HepG2 (cell line): ENCODE results near the gene KAZN. TPM values are rescaled to one million over a fixed set of nuclear protein-coding genes. Genes with fewer than 3 reads are reported as not detected.

Experiments
- ATAC-seq: fragments of 200-7000 bp; cut with Tn5 transposase; 3 replicates; pipeline ENCODE4 v1.9.1; 2020; ENCODE audit warnings: mild to moderate bottlenecking, moderate library complexity
- BruUV-seq: library from RNA; stranded (reverse); fragments of 400-500 nt; replicated peaks from 2 replicates; lab custom pipeline; 2021; lab: Mats Ljungman, UMichigan
- CTCF ChIA-PET: fragments of 300-600 bp; formaldehyde crosslinking; extraction: SDS; loops from one replicate; lab custom pipeline; 2021; ENCODE audit warnings: low total read pairs, inconsistent platforms, low intra/inter-chr PET ratio; lab: Yijun Ruan, JAX
- POLR2A ChIA-PET: fragments of 350-600 bp; sonication (Branson Sonifier 250); formaldehyde crosslinking; loops from one replicate; lab custom pipeline; 2020; ENCODE audit warnings: antibody characterized with exemption, inconsistent platforms; lab: Yijun Ruan, JAX
- DNase-seq: peaks from one replicate; pipeline ENCODE4 v3.0.0-alpha.2; 2015; ENCODE audit warnings: low spot score
- FAIRE-seq: peaks from 3 replicates; lab custom pipeline; 2011; peaks lifted over from hg19 to GRCh38; lab: Jason Lieb, UNC
- H2AFZ ChIP-seq: one replicate; pipeline ENCODE4 v1.6.1; 2011; ENCODE audit warnings: low read length, inconsistent platforms
- H3K27ac ChIP-seq: fragments of 300-600 bp; 3 replicates; pipeline ENCODE4 v1.8.0; 2011; ENCODE audit warnings: mixed run types, mild to moderate bottlenecking, mixed read lengths, low read length, inconsistent platforms; ENCODE audit not compliant: insufficient read depth; ENCODE audit errors: extremely low read length
- H3K27me3 ChIP-seq, 2 experiments: fragments of 200-600 bp in 1 of 2; 2 replicates in 1 of 2; 3 replicates in 1 of 2; pipeline versions ENCODE4 v1.6.0 to v1.8.0; 2011; ENCODE audit warnings: low read length in 2 of 2, mild to moderate bottlenecking in 2 of 2, moderate library complexity in 2 of 2, inconsistent platforms in 1 of 2; ENCODE audit not compliant: insufficient read depth in 2 of 2, control insufficient read depth in 1 of 2
- H3K36me3 ChIP-seq, 2 experiments: fragments of 200-600 bp in 1 of 2; replicated peaks in 1 of 2; 2 replicates in 1 of 2; 3 replicates in 1 of 2; pipeline versions ENCODE4 v1.5.1 to v1.8.0; 2011; ENCODE audit warnings: low read length in 2 of 2, inconsistent platforms in 1 of 2; ENCODE audit not compliant: insufficient read depth in 2 of 2, control insufficient read depth in 1 of 2
- H3K4me1 ChIP-seq: 2 replicates; pipeline ENCODE4 v1.5.1; 2012; ENCODE audit warnings: low read length, inconsistent platforms; ENCODE audit not compliant: insufficient read depth
- H3K4me2 ChIP-seq: 2 replicates; pipeline ENCODE4 v1.6.0; 2011; ENCODE audit warnings: low read depth, low read length, inconsistent platforms
- H3K4me3 ChIP-seq, 3 experiments: fragments of 200-600 bp in 1 of 3; sonication (generic), shearing (Covaris generic) in 1 of 3; replicated peaks in 1 of 3; 2 replicates each; pipeline ENCODE4 v1.5.1; 2011 to 2016; ENCODE audit warnings: low read length in 3 of 3, inconsistent platforms in 2 of 3, low read depth in 2 of 3, mild to moderate bottlenecking in 2 of 3, control low read depth in 1 of 3, mixed read lengths in 1 of 3; ENCODE audit not compliant: insufficient read depth in 1 of 3
- H3K79me2 ChIP-seq: one replicate; pipeline ENCODE4 v1.6.1; 2011; ENCODE audit warnings: low read length, inconsistent platforms; ENCODE audit not compliant: insufficient read depth
- H3K9ac ChIP-seq: 2 replicates; pipeline ENCODE4 v1.6.0; 2011; ENCODE audit warnings: mild to moderate bottlenecking, low read depth, low read length, inconsistent platforms; ENCODE audit not compliant: insufficient read depth
- H3K9me3 ChIP-seq: 2 replicates; pipeline ENCODE4 v1.5.1; 2012; ENCODE audit warnings: mild to moderate bottlenecking, low read length
- H4K20me1 ChIP-seq: 2 replicates; pipeline ENCODE4 v1.6.0; 2011; ENCODE audit warnings: inconsistent platforms, mild to moderate bottlenecking, low read length, moderate library complexity; ENCODE audit not compliant: insufficient read depth
- ATF7 ChIP-seq, 2 experiments: fragments of 450-650 bp in 1 of 2; sonication (generic) in 1 of 2; formaldehyde crosslinking in 1 of 2; IDR thresholded peaks; 2 replicates each; pipeline versions ENCODE4 v1.4.0 to v1.6.1; 2016 to 2020; ENCODE audit warnings: antibody characterized with exemption in 1 of 2, mild to moderate bottlenecking in 1 of 2, missing genetic modification reagents in 1 of 2
- CREB1 ChIP-seq, 2 experiments: fragments of 450-650 bp in 1 of 2; IDR thresholded peaks; 2 replicates each; pipeline ENCODE4 v1.6.1; 2016 to 2017; ENCODE audit warnings: control low read depth in 1 of 2, mild to moderate bottlenecking in 1 of 2, missing compliant biosample characterization in 1 of 2, missing genetic modification characterization in 1 of 2
- E2F5 ChIP-seq: sonication (generic); formaldehyde crosslinking; conservative IDR thresholded peaks from 2 replicates; pipeline ENCODE4 v1.4.0; 2020; ENCODE audit warnings: missing genetic modification reagents
- FOXA1 ChIP-seq, 2 experiments: fragments of 450-650 bp in 1 of 2; sonication (generic) in 1 of 2; formaldehyde crosslinking in 1 of 2; IDR thresholded peaks; 2 replicates each; pipeline versions ENCODE4 v1.4.0 to v1.6.1; 2016 to 2020; ENCODE audit warnings: missing genetic modification reagents in 1 of 2
- YEATS2 ChIP-seq: sonication (generic); formaldehyde crosslinking; IDR thresholded peaks from 2 replicates; pipeline ENCODE4 v1.4.0; 2020; ENCODE audit warnings: missing genetic modification reagents, borderline replicate concordance
- WGBS: methylation state at CpG from one replicate; pipeline ENCODE4 v1.1.6; 2017; ENCODE audit warnings: low lambda C conversion rate; 5-methylcytosine and 5-hydroxymethylcytosine counted together
- in situ Hi-C: cut with HindIII; loops from 2 replicates; pipeline ENCODE4 v1.10.0; 2017; ENCODE audit warnings: low pct_unique_long_range_greater_than_20kb; ENCODE audit not compliant: extremely low pct_ligation_motif_present
- intact Hi-C: fragments of 100-400 bp; cut with micrococcal nuclease; formaldehyde crosslinking; loops from one replicate; pipeline ENCODE4 v1.10.0; 2022; ENCODE audit not compliant: unreplicated experiment
- polyA plus RNA-seq, 8 experiments: library from polyadenylated mRNA; depleted of rRNA in 3 of 8; stranded (reverse) in 7 of 8; unstranded in 1 of 8; fragments of >200 nt; fragmentation: Illumina TruSeq in 4 of 8; extraction: Trizol in 4 of 8; gene quantifications; 2 replicates each; pipeline versions ENCODE4 v1.2.1 to v1.2.3, GENCODE V29; 2011 to 2016; ENCODE audit warnings: low read depth in 4 of 8, missing spikeins in 1 of 8, mixed read lengths in 1 of 8; ENCODE audit not compliant: insufficient read depth in 1 of 8
- total RNA-seq, 5 experiments: library from RNA; depleted of rRNA; stranded (reverse); fragments of >200 nt; fragmentation: Illumina TruSeq; extraction: Trizol; gene quantifications; 2 replicates each; pipeline ENCODE4 v1.2.3, GENCODE V29; 2016; ENCODE audit warnings: low read depth in 1 of 5

KAZN gene
- total and polyA plus RNA-seq, 2 of the 13 experiments (the other 11 are each of a cell fraction or from before 2014, with no cell fraction given) = 10.4 to 13.5 TPM

GRCh38 chr1:14926229-14926628 lies 327.7 kb downstream of the KAZN start:
- POLR2A ChIA-PET = interaction anchor here (0.8 to 1.4 kb wide), 2 partner anchors 13 to 14 kb away, joined by 3 to 4 read pairs; no protein-coding TSS in a partner anchor
- Histone ChIP-seq H3K4me1 (peaks cover 74% of the 10 kb centered on the region), H3K9me3 (no peaks in the 10 kb centered on the region), H3K9ac (peak overlapping the region; percentile 79), H4K20me1 (0 out of 2 replicates have a peak, but pooled peaks cover 5% of the 10 kb centered on the region), H3K79me2 (peaks cover 62% of the 10 kb centered on the region), H3K27me3 (no peaks in the 10 kb centered on the region; a peak in 1 of 5 replicates), H3K4me2 (peak overlapping the region; percentile 94), H3K27ac (no peak overlapping the region), H3K4me3 (peak overlapping the region; percentile 65 to 90 (median 87); a peak in 5 of 6 replicates), H2AFZ (no peak overlapping the region), H3K36me3 (peaks cover 2 to 17% of the 10 kb centered on the region in 2 experiments; a peak in 4 of 5 replicates)
- no peak for TF ChIP-seq E2F5 (CRISPR knock-in tag)
- TF ChIP-seq ATF7 (IDR thresholded peaks at IDR 0.05) = peak; percentile 6; the same call in 1 of the 2 replicates
- no peak for TF ChIP-seq ATF7 (CRISPR knock-in tag; IDR thresholded peaks at IDR 0.05)
- TF ChIP-seq FOXA1 (IDR thresholded peaks at IDR 0.05) = no peak
- TF ChIP-seq FOXA1 (CRISPR knock-in tag; IDR thresholded peaks at IDR 0.05) = 0 out of 2 replicates have a peak, but pooled peaks have one; percentile 6
- TF ChIP-seq YEATS2 (CRISPR knock-in tag) = no peak
- TF ChIP-seq CREB1 (IDR thresholded peaks at IDR 0.05) = 0 out of 2 replicates have a peak, but pooled peaks have one; percentile 24
- no peak for TF ChIP-seq CREB1 (CRISPR knock-in tag; IDR thresholded peaks at IDR 0.05)
- in situ Hi-C loops (no loop called here), intact Hi-C loops (no loop called here)
- CTCF ChIA-PET = no interaction called here
- ATAC-seq (no peak), DNase-seq (no peak), FAIRE-seq (peak; percentile 23)
- no TSS peak for BruUV-seq
- 36% methylated on average over 3 of the region's 3 CpGs for WGBS
